Ovary (tissue), 9 donors: Measurements from ENCODE around the gene CAB39L. TPM values are rescaled to one million over a fixed set of nuclear protein-coding genes. Genes with fewer than 3 reads are reported as not detected.
"Not testable (repeated sequence)": the region's sequence is repeated elsewhere in the genome, so short reads cannot be mapped to it uniquely, and the experiment has no call there.

ENCODE experiments used
- DNase-seq, 5 donors: peaks; one replicate each; pipeline ENCODE4 v3.0.0-alpha.2; 2019 to 2020
- H3K27ac ChIP-seq, 2 donors: fragments of 200-600 bp; one replicate each; pipeline versions ENCODE4 v1.5.1 to v1.8.0; 2019 to 2022
- H3K27me3 ChIP-seq: fragments of 200-600 bp; one replicate; pipeline ENCODE4 v1.8.0; 2022
- H3K36me3 ChIP-seq: fragments of 200-600 bp; sonication (generic); one replicate; pipeline ENCODE4 v1.5.1; 2019
- H3K4me1 ChIP-seq: one replicate; pipeline ENCODE4 v1.8.1; 2013; ENCODE audit warnings: mild to moderate bottlenecking, moderate library complexity; ENCODE audit not compliant: insufficient read depth
- H3K4me3 ChIP-seq: fragments of 200-600 bp; sonication (generic); one replicate; pipeline ENCODE4 v1.5.1; 2017
- H3K9me3 ChIP-seq, 2 donors: fragments of 200-600 bp in 1 of 2; sonication (generic) in 1 of 2; one replicate each; pipeline versions ENCODE4 v1.5.1 to v1.8.1; 2013 to 2019; ENCODE audit warnings: mild to moderate bottlenecking in 1 of 2, moderate library complexity in 1 of 2
- EP300 ChIP-seq: sonication (generic); formaldehyde crosslinking; IDR thresholded peaks from one replicate; pipeline ENCODE4 v1.6.1; 2017; ENCODE audit warnings: antibody characterized with exemption
- POLR2A ChIP-seq: fragments of 450-650 bp; IDR thresholded peaks from one replicate; pipeline ENCODE4 v1.6.1; 2017; ENCODE audit warnings: antibody characterized with exemption, mild to moderate bottlenecking, moderate library complexity
- WGBS, 3 donors: extraction: QIAGEN DNeasy Blood & Tissue Kit in 1 of 3; methylation state at CpG; one replicate each; pipeline versions ENCODE4 v1.1.5 to v1.1.7; 2013 to 2017; 5-methylcytosine and 5-hydroxymethylcytosine counted together
- intact Hi-C, 4 donors: fragments of 100-400 bp; cut with DNase I; formaldehyde crosslinking; loops; one replicate each; pipeline versions ENCODE4 v1.11.0 to v1.15.1; 2022 to 2023
- polyA plus RNA-seq, 2 donors: library from polyadenylated mRNA; stranded (reverse); fragments of 200-250 nt in 1 of 2; fragments of 350-450 nt in 1 of 2; fragmentation: Illumina TruSeq in 1 of 2; extraction: RNeasy Lipid Tissue Mini Kit (QIAGEN cat#74804) in 1 of 2; gene quantifications; one replicate each; pipeline ENCODE4 v1.2.3, GENCODE V29; 2013 to 2014
- total RNA-seq, 7 donors: library from RNA; depleted of rRNA in 2 of 7; stranded (reverse); fragments of >200 nt in 2 of 7; fragmentation: NEBNext Ultra II Directional in 3 of 7; extraction: Animal tissue kit (Norgen Biotek cat#: 25700) in 3 of 7; gene quantifications; one replicate each; pipeline versions ENCODE4 v1.1.0 to v1.2.4, GENCODE V29; 2016 to 2023
- TF ChIP-seq, protein P1 (sequence below), 3 donors: fragments of 450-650 bp in 2 of 3; fragments of 200-600 bp in 1 of 3; IDR thresholded peaks; one replicate each; pipeline versions ENCODE4 v1.5.1 to v1.8.0; 2016 to 2022; ENCODE audit warnings: antibody characterized with exemption in 3 of 3, mild to moderate bottlenecking in 1 of 3
- donor health status: DM: no; HTN: no; CAD: no; lungs with moderate emphysema.
- donor health status: DM: no; HTN: no; CAD: no.
- donor health status: Bipolar disorder and iron deficiency.
- donor health status: DM: yes; HTN: yes; CAD: no.
- donor health status: DM: no; HTN: no; CAD: no.
- donor health status: DM: yes; HTN: yes; CAD: no.

CAB39L gene
- total and polyA plus RNA-seq, 9 donors, result 15.9 to 42.7 (median 24.7) TPM

GRCh38 chr13:49329831-49330545 is 113.9 kb downstream of the CAB39L start:
- Histone ChIP-seq H3K27ac (peak overlapping the region in 1 of 2 donors; percentile 74), H3K4me3 (no peak overlapping the region), H3K9me3 (no peaks in the 10 kb centered on the region), H3K36me3 (no peaks in the 10 kb centered on the region), H3K27me3 (no peaks in the 10 kb centered on the region), H3K4me1 (peaks cover 5% of the 10 kb centered on the region)
- DNase-seq, result peak in 4 of 5 donors; percentile 28 to 69 (median 58)
- 16 to 28% (median 18%) methylated on average over 8 of the region's 8 CpGs for WGBS, 3 donors
- TF ChIP-seq EP300 (no peak), POLR2A (no peak)
- intact Hi-C loops, result no loop called here

- intact Hi-C loops, H3K36me3 ChIP-seq: not testable (repeated sequence)
- WGBS, 3 donors, result 97 to 98% (median 98%) methylated on average over 3 of the region's 3 CpGs
Measured at GRCh38 chr13:49327145-49327544, 116.7 kb downstream of the CAB39L start.

DNA sequence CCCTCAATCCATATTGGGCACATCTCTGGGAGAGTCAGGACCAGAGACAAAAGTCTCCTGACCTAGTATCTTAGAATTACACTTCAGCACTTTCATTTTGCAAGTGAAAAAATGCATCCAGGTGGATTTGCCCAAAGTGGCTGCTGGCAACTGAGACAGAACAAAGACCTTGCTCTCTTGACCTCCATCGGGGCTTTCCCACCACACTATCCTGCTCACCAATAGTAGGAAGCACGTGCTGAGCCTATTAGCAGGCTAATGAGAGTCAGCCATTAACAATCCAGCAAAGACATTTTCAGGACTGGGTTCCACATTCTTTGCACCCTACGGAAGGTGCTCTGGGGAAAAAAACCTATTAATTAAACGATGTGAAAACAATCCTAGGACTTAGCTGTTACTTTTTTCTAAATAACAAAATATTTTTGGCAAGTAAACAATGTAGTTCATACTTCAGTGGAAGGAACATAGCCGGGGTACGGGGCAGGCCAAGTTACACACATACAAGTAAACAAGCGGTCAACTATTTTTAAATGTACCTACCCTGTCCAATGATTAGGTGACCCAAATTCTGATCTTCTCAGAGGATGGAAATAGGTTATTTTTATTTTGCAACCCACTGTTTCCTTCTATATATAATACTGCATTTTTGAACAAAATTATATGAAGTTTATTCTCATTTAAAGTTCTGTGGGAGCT is 117.5 kb downstream of the CAB39L start:
- Histone ChIP-seq H3K4me3 (no peak overlapping the region), H3K9me3 (no peaks in the 10 kb centered on the region), H3K4me1 (peaks cover 5% of the 10 kb centered on the region), H3K36me3 (no peaks in the 10 kb centered on the region), H3K27me3 (no peaks in the 10 kb centered on the region), H3K27ac (no peak overlapping the region)
- TF ChIP-seq, protein P1, sequence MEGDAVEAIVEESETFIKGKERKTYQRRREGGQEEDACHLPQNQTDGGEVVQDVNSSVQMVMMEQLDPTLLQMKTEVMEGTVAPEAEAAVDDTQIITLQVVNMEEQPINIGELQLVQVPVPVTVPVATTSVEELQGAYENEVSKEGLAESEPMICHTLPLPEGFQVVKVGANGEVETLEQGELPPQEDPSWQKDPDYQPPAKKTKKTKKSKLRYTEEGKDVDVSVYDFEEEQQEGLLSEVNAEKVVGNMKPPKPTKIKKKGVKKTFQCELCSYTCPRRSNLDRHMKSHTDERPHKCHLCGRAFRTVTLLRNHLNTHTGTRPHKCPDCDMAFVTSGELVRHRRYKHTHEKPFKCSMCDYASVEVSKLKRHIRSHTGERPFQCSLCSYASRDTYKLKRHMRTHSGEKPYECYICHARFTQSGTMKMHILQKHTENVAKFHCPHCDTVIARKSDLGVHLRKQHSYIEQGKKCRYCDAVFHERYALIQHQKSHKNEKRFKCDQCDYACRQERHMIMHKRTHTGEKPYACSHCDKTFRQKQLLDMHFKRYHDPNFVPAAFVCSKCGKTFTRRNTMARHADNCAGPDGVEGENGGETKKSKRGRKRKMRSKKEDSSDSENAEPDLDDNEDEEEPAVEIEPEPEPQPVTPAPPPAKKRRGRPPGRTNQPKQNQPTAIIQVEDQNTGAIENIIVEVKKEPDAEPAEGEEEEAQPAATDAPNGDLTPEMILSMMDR (IDR thresholded peaks at IDR 0.05), result no peak
- TF ChIP-seq POLR2A (no peak), EP300 (no peak)
- intact Hi-C loops, result no loop called here
- no peak for DNase-seq
- WGBS, 3 donors, result 44 to 51% (median 44%) methylated on average over 7 of the region's 7 CpGs

More at GRCh38 chr13:49327145-49327544, 116.7 kb downstream of the CAB39L start:
- H3K4me1 ChIP-seq, H3K9me3 ChIP-seq, H3K4me3 ChIP-seq, H3K27ac ChIP-seq, DNase-seq, H3K27me3 ChIP-seq: not testable (repeated sequence)

DNA sequence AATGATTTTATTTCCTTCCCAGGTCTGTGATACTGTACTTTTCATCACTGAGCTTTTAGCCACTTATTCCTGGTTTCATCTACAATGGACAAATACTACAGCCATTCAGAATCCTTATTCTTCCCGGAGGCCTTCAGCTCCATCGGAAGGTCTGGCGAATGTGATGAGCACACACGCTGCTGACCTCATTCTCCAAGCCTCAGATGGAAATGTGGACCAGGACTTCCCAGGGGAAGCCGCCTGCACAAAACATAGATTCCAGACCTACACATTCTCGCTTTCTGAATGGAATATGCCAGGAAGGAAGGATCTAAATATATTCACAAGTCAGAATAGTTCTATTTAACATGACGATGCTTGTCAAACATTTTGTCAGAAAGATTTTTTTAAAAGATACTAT is 120.5 kb downstream of the CAB39L start:
- 97 to 98% (median 98%) methylated on average over 7 of the region's 7 CpGs for WGBS, 3 donors
- DNase-seq, result no peak
- Histone ChIP-seq H3K4me1 (peaks cover 7% of the 10 kb centered on the region), H3K4me3 (no peak overlapping the region), H3K27me3 (no peaks in the 10 kb centered on the region), H3K36me3 (no peaks in the 10 kb centered on the region), H3K27ac (no peak overlapping the region), H3K9me3 (no peaks in the 10 kb centered on the region)
- TF ChIP-seq, protein P1 (IDR thresholded peaks at IDR 0.05), result no peak
- TF ChIP-seq EP300 (no peak), POLR2A (no peak)
- intact Hi-C loops, result no loop called here

DNA sequence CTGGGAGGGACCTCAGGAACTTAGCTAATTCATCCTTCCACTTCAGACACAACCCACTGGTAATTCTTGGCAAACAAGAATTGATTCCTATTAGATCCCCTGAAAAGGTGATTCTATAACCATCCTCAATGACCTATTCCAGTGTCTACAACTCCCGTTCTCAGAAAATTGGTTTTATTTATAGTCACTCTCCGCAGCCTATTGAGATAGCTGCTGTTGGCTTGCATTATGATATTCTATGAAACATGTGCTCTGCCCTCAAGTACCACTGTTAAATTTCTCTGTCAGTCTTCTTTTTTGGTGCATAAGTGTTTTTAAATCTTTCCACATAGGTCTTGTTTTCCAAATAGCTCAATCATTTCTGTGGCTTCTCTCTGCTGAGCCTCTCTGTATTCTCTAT is 121.2 kb downstream of the CAB39L start:
- H3K27ac ChIP-seq, result no peak overlapping the region

More for the DNA sequence above, 121.2 kb downstream of the CAB39L start:
- intact Hi-C loops, result no loop called here
- Histone ChIP-seq H3K36me3 (no peaks in the 10 kb centered on the region), H3K4me3 (no peak overlapping the region), H3K9me3 (no peaks in the 10 kb centered on the region), H3K27me3 (no peaks in the 10 kb centered on the region), H3K4me1 (peaks cover 7% of the 10 kb centered on the region)
- 93 to 95% (median 94%) methylated on average over 2 of the region's 2 CpGs for WGBS, 3 donors
- TF ChIP-seq, protein P1 (IDR thresholded peaks at IDR 0.05), result no peak
- TF ChIP-seq POLR2A (no peak), EP300 (no peak)
- no peak for DNase-seq
